Spleen (tissue), 7 donors: ENCODE measurements around the gene ZBTB42.

Experiments used
- CTCF ChIP-seq, 11 experiments: fragments of 200-600 bp in 7 of 11; fragments of 450-650 bp in 4 of 11; sonication (generic) in 4 of 11; IDR thresholded peaks in 8 of 11; conservative IDR thresholded peaks in 3 of 11; 1 replicate in 7 of 11; 2 replicates in 4 of 11; pipeline versions ENCODE4 v1.4.0 to v1.8.0; 2016 to 2021; ENCODE audit warnings: antibody characterized with exemption in 11 of 11, inconsistent platforms in 4 of 11, mild to moderate bottlenecking in 1 of 11
- POLR2A ChIP-seq, 3 donors: fragments of 450-650 bp; IDR thresholded peaks; one replicate each; pipeline ENCODE4 v1.5.1; 2017; ENCODE audit warnings: antibody characterized with exemption in 3 of 3, mild to moderate bottlenecking in 1 of 3
- POLR2AphosphoS5 ChIP-seq, 3 donors: sonication (generic); formaldehyde crosslinking; IDR thresholded peaks; one replicate each; pipeline ENCODE4 v1.5.1; 2017; ENCODE audit warnings: antibody characterized with exemption in 3 of 3
- donor health status: DM: no; HTN: no; CAD: no; lungs with moderate emphysema.
- donor health status: DM: no; HTN: no; CAD: no.
- donor health status: DM: no; HTN: no; CAD: no.

DNA sequence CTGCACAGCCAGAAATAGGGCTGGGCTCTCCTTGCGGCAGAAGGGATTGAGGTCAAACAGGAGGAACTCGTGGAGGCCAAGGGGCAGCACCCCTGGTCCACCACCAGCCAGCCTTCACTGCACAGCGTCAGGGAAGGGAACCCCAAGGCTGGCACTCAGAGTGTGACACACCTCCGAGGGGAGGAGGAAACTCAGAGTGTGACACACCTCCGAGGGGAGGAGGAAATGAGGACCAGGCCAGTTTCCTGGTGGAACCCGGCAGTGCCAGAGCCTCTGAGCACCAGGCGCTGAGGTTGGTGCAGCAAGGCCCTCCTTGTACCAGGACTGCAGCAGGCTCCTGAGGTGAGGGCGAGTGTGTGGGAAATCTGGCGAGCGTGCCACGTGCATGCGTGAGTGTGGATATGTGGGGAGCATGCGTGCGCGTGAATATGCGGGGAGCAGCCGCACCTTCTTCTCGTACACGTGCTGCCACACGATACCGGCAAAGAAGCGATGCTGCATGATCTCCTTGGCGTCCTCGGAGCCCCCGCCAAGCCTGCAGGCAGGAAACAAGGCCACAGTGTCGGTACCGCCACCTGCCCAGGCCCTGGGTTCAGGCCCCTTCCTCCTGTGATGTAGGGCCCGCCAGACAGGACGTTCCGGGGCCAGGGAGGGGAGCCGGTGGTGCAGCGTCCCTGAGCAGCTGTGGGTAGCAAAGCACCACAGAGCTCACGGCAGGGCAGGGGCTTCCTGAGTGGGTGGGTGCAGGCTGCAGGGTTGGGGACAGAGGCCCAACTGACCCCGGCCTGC is 28.8 kb upstream of the ZBTB42 start:
- TF ChIP-seq POLR2AphosphoS5 (IDR thresholded peaks at IDR 0.05) (peak in 2 of 3 donors; percentile 37 to 56), POLR2A (IDR thresholded peaks at IDR 0.05) (no peak), CTCF (IDR thresholded peaks at IDR 0.05 in 8 of 11, conservative IDR thresholded peaks at IDR 0.05 in 3 of 11) (no peak)
